NCI-H526 (cell line): ENCODE results near the gene ANKRD6.

Experiments used
- DNase-seq, 2 experiments: peaks; one replicate each; lab custom pipeline; 2025; lab: John Stamatoyannopoulos, UW

ANKRD6 gene

DNA sequence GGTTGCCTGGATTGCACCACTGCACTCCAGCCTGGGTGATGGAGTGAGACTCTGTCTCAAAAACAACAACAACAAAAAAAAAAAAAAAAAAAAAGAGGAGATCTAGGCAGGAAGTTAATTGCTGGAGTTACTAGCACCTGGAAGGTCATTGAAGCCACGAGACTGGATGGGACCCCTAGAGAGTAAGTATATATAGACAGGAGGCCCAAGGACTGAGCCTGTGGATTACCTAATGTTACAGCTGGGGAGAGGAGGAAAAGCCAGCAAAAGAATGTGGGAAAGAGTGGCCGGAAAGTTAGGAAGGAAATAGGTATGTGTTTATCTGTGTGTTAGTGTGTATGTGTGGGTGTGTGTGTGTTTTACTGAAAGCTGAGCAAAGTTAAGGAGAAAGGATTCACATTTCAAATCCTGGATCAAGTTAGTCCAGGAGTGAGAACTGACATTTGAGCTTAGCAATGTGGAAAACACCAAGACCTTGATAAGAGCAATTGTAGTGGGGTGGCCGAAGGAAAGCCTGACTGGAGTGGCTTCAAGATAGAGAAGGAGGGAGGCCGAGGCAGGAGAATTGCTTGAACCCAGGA, 38.4 kb downstream of the ANKRD6 start:
- no peak for DNase-seq

DNA sequence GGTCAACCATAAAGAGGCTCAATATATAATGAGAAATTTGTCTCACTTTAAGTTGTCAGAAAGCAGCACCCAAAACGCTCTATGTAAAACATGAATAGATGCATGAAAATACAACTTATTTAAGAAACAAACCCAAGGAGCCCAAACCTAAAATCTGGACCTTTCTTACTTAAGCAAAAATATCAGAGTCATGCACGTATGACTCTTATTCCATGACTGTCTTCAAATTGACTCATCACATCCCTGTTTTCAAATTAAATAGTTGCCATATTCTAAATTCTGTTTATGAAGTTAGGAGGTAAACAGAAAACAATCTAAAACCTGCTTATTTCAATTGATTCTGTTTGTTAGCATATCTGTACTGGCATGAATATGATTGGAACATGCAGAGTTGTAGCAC, 42.1 kb downstream of the ANKRD6 start:
- DNase-seq: no peak

DNA sequence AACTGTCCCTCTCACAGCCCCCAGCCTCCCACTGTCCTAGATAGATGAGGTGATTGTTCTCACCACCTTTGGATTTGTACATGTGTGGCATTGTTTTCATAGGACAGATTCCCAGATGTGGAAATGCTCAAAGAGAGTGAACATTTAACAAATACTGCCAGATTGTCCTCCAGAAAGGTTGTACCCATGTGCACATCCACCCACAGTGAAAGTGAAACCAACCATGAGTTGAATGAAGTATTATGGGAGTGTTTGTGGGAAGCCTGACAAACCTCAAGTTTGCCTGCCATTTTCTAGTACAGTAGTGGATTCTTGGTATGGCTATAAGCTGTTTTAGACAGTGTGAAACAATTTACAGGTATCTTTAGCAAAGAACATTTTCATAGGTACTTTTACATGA, 42.7 kb downstream of the ANKRD6 start:
- DNase-seq: no peak

DNA sequence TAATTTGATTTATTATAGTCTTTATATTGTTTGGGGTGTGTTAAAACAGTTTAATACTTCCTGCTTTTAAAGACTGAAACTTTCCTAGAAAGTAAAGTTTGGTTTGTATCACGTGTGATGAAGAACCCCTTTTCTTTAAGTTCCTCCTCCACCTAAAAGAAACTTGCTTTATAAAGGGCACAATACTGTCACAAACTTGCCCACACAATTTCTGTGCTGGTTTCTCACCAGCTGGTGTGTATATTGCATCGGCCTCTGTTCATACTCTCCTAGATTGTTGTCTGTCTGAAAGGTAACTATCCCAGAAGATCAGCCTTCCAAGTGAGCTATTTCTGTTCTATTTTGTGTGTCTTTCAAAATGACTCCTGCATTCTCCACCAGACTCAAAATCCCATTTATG, 46.9 kb downstream of the ANKRD6 start:
- DNase-seq: no peak

DNA sequence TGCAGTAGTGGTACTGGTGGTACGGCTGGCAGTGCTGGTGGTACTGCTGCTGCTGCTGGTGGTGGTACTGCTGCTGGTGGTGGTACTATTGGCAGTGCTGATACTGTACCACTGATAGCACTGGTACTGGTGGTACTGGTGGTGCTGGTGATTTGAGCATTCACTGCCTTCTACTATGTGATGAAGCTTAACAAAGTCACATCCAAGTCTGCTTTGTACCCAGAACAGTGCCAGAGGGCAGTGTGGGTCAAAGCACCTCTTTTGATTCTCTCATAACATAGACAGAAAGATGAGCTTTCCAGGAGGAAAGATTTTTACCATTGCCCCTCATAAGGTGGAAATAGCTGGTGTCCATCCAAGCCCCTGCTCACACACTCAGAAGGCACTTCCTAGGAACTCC, 48.7 kb downstream of the ANKRD6 start:
- DNase-seq: no peak

DNA sequence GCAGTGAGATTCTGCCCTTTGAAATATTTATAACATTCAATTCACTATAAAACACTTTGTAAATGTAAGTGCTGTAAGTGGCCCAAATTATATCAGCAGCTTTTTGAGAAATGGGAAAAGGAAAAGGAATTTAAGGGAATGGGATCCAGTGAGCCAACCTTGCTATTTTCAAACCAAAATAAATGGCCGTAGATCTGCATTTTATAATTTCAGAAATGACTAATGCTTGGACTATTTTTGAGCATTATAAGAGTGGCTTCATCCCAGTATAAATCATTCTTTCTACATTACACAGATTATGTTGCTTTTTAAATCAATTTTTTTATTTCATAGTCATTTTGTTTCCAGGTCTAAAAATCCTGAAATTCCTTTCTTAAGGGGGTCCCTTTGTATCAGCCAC, 49.2 kb downstream of the ANKRD6 start:
- DNase-seq: no peak

DNA sequence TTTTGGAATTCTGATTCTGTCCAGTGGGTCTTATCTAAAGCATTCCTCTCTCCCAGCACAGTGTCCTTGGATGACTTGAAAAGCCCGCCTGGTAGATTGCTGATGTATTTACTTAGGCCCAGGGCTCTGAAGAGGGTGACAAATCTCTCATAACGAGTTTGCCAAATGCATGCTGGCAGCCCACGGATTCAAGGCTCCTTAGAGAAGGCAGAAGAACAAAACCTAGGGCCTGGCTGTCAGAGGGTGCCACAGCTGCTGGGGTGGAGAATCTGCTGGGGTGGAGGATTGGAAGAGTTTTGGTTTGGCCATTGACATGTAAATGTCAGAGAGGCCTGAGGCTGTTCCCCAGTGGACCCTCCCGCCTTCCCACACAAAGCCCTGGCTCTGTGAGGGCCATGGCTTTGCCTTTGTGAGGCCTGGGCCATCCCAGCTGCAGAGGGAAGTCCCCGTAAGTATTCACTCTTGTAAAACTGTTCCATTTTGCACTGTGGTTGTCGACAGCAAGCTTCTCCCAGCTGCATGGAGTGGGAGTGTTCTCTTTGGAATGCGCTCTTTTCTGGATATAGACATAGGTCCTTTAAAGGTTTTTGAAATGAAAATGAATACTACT, 50.3 kb downstream of the ANKRD6 start:
- no peak for DNase-seq

DNA sequence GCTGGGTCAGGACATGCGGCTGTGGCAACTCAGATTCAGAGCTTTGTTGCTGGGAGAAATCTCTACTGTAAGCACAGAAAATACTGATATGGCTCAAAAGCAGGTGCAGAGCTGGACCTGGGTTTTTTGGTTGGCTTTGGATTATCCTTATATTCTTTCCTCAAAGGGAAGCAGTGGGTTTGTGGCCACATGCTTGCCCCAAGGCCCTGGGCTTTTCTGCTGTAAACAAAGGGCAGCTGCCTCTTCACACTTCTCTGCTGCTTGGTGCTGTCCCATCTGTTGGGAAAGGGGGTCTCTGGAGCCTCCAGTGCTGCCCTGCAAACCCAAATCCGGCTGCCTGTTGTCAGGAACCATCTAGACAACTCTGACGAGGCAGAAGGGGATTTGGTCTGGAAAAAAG, 52.4 kb downstream of the ANKRD6 start:
- no peak for DNase-seq

DNA sequence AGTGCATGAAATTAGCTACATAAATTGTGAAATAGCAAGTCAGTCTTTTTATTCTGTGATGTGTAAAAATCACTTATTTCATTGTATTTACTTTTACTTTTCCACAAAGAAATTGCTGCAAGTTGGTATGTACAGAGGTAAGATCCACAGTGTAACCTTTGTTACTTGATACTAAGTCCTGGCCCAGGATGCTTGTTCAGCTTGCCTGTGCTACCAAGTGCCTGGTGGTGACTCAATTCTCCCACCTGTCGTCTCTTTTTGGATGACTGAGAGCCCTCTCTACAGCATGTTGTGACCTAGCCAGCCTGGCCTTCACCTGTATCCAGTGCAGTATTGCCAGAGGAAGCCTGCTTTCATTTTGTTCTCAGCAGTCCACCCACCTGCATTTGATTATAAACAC, 54.9 kb downstream of the ANKRD6 start:
- no peak for DNase-seq

DNA sequence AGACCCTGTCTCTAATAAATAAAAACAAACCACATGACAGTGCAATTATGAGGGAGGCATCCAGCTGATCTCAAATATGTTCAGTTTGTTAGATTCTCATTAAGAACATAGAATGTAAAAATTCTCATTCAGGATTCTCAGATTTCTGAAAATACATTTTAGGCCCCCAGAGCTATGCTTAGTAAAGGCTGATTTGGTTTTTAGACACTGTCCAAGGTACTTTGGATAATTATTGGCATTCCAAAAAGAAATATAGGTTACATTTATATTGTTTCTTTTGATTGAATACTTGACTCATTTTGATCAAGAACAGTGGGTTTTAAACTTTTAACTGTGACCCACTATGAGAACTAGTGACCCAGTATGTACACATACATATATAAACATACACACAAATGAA, 55.5 kb downstream of the ANKRD6 start:
- no peak for DNase-seq

GRCh38 chr6:89489078-89489477, 56.1 kb downstream of the ANKRD6 start:
- DNase-seq: no peak

DNA sequence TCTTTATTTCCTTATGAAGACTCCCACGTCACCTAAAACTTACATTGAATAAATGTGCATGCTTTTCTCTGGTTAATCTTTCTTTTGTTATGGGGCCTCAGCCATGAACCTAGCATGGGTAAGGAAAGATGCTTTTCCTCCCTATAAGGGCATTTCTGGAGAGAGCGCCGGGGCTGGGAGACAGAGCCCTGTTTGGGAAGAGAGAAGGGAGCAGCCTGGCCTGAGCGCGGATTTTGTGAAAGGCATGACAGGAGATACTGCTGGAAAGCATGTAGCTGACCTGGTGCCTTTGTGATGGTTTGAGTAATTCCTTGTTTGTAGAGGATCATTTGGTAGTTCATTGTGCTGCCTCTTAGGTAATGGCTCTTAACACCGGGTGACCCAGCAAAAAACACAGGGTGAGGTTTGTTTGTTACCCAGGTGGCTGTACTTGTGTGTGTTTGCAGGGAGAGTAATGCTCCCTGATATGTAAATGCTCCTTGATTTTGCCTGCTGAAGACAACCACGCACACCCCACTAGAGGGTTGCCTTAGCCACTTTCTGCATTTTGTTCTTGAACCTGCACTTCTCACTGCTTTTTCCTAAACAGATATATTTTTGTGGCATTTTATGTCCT, 59.2 kb downstream of the ANKRD6 start:
- DNase-seq: peak in 1 of 2 experiments; percentile 12

GRCh38 chr6:89494131-89494793, 61.3 kb downstream of the ANKRD6 start:
- DNase-seq: peak; percentile 18 to 53

DNA sequence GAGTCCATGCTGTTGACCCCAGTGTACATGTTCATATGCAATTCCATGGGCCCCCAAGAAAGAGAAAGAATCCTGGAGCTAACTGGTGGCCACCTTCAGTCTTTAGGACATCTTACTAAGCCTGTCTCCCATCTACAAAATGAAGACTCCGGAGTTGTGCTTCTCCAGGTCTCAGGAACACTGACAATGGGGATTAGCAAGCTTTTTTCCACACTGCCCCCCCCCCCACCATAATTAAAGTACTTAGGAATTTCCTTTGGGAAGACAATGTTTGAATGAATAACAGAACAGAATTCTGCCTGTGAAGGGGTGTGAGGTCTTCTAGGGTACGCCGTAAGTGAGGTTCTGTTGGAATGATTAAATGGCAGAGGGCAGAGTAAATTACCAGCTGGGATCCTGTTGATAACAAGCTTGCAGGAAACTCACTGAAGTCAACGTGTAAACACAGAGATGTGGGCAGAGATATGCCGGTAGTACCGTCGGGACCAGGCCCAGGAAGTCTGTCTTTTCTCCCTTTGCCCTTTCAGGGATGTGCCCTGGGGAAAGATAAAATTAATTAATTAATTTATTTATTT, 63.1 kb downstream of the ANKRD6 start:
- DNase-seq: no peak

GRCh38 chr6:89500611-89501010, 67.7 kb downstream of the ANKRD6 start:
- DNase-seq: no peak

DNA sequence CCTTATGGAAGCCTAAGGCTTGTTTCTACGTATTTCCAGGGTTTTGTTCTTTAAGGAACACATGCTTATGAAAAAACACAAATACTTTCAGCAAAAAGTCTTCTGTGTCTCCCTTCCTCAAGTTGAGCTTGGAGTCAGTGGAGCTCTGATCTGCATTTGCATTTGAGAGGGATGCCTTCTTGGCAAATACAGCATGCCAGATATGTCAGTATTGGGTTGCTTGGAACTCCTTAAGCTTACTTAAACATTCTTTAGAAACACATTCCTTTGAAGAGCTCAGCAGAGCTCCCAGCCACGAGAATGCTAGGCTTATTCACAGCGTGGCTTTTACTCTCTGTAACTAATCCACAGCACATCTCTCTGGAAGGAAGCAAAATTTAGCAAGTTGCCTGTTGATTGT, 68.3 kb downstream of the ANKRD6 start:
- no peak for DNase-seq

DNA sequence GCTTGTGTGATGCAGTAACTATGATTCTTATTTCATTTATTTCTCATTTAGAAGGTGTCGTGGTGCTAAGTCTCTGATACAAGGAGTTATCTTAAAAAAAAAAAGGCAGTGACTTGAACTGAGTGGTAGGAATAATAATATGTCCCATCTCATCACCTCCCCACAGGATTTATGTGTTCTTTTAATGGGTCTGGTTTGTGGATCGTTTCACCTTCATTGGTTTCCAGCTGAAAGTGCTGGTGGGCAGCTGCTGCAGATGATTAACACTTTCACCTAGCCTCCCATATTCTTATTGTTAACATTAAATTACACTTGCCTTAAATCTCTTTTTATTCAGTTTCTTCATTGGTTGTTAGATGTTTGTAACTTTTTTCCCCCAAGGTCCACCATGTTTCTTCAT, 68.8 kb downstream of the ANKRD6 start:
- no peak for DNase-seq

- DNase-seq: no peak
Observed at GRCh38 chr6:89503641-89504040, 70.7 kb downstream of the ANKRD6 start.

- DNase-seq: no peak
Observed at GRCh38 chr6:89505847-89506246, 72.9 kb downstream of the ANKRD6 start.

DNA sequence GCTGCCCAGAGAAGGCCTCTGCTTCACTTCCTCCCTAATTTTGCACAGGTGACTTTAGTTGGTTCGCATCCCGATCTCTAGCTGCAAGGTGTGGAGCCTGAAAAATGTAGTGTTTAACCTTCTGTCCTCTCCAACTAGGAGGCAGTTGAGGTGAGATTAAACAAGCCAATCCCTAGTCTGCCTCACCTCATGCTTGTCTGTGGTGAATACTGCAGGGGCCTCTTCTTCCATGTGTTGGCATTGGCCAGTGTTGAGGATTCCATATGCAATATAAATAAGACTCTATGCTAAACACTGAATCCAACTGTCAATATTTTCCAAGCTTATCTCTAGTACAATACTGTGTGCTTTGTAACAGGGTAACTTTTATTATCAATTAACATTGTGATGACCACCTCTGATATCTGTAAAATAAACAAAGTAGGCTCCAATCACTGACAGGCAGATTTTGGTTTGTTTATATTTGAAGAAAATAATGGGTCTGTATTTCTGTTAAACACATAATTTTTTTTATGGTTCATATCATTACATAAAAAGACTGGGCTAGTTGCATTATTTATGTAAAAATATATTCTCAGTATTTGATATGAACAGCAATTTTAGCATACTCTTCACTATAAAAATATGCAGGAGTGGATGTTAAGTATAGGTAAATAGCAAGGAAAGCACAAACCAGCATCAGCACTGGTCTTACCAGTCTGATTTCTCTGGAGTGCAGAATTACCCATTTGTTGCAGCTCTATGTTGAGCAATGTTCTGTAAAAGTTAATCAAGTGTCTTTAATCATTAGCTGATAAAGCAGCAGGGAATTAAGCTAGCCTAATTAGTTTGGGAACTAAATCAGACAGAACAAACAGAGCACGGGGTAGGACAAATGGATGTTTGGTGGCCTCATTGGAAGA, 74.0 kb downstream of the ANKRD6 start:
- DNase-seq: peak in 1 of 2 experiments; percentile 20

DNA sequence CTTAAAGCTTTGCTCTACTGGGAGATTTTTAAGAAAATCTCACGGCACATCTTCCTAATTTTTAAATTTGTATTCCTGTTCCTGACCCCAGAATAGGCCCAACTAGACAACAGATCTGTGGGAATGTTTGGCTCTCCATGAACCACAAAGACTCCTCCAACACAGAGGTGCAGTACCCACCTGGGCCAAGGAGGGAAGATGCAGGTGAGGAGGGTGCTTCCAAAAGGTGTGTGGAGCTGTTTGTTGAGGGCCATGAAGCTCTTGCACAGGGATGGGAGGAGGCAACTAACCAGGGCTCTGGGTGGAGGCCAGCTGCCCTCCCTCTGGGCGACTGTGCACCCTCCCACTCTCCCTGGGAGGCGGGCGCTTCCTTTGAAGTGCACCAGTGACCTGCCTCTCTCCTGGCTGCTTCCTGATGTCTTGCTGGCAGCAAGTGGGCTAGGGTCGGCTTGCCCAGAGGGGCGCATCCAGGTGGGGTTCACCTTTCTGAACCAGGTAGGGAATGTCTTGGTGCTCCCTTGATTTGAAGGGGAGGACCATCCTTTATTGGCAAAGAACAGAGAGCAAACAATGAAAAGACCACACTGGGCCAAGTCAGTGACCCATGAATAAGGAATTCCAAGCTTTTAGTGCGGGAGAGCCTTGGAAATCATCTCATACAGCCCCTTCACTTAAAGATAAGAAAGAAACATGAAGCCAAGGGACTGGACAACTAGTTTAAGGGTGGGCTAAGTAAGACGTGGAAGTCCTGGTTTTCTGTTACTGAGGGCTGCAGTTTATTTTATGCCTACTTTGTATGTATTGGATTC, 76.0 kb downstream of the ANKRD6 start:
- no peak for DNase-seq
